ENCODE measurements around the gene ABCG4.
"Not testable (repeated sequence)": the region's sequence is repeated elsewhere in the genome, so short reads cannot be mapped to it uniquely, and the experiment has no call there.

The ABCG4 gene

DNA sequence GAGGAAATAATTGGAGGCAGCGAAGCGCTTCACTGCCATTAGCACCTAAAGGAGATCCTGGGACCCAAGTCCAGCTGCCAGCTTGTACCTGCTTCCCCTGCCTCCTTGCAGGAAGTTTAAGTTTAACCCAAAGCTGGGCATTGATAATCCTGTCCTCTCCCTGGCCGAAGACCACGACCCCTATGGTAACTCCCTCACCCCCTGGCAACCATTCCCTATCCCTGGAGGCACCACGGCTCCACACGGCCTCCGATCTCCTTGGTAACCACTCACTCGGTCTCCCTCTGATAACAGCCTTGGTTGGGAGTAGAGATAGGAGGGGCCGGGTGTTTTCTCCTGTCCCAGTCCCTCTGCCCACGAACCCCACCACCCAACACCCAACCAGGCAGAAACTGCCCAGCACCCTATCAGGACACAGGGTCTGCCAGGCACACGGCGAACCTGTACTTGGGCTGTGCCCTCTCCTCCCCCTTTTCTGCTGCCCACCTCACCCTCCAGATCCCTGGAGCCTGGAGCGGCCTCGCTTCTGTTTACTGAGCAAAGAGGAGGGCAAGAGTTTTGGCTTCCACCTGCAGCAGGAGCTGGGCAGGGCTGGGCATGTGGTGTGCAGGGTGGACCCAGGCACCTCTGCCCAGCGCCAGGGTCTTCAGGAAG lies 37.3 kb downstream of the ABCG4 start:
- DNase-seq = no peak

DNA sequence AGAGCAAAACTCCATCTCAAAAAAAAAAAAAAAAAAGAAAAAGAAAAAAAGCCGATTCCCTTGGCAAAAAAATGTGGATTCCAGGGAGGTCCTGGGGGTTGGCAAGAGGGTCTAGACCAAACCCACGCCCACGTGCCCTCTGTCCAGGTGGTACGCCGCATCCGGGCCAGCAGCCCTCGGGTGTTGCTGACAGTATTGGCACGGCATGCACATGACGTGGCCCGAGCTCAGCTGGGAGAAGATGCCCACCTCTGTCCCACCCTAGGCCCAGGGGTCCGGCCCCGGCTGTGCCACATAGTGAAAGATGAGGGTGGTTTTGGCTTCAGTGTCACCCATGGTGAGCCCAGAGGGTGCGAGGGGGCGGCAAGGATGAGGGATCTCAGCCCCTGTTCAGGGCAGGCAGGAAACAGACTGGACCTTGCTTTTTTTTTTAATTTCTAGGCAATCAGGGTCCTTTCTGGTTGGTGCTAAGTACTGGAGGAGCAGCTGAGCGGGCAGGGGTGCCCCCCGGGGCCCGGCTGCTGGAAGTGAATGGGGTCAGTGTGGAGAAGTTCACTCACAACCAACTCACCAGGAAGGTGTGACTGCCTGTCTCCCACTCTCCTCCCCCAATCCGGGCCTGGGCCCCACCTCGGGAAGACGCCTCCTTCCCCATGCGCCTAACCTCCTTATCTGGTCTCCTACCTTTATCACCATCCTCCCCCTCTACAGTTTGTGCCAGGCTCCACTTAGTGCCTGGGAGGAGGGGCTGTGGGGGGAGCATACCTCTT lies 38.5 kb downstream of the ABCG4 start:
- DNase-seq = no peak

DNA sequence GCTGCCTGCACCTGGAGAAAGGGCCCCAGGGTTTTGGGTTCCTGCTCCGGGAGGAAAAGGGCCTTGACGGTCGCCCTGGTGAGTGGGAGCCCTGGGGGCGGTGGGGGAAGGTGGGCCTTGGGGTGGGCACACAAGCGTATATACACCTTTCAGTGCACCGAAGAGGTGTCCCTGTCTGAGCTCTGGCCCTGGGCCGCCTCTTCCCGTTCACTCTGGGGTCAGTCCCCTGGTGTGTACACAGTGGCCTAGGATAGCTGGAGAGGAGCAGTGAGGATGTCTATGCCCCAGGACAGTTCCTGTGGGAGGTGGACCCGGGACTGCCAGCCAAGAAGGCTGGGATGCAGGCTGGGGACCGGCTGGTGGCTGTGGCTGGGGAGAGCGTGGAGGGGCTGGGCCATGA lies 39.2 kb downstream of the ABCG4 start:
- no peak for DNase-seq

DNA sequence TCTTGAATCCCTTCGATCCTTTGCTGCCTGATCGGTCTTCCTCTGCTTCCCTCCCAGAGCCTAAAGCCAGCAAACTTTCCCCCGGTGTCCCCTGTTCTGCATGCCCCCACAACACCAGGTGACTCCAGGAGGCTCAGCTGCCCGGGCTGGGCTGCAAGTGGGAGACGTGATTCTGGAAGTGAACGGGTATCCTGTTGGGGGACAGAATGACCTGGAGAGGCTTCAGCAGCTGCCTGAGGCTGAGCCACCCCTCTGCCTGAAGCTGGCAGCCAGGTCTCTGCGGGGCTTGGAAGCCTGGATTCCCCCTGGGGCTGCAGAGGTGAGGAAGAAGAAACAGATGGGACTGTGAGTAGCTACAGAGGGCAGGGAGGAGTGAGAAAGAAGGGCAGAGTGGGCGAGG lies 40.0 kb downstream of the ABCG4 start:
- no peak for DNase-seq

DNA sequence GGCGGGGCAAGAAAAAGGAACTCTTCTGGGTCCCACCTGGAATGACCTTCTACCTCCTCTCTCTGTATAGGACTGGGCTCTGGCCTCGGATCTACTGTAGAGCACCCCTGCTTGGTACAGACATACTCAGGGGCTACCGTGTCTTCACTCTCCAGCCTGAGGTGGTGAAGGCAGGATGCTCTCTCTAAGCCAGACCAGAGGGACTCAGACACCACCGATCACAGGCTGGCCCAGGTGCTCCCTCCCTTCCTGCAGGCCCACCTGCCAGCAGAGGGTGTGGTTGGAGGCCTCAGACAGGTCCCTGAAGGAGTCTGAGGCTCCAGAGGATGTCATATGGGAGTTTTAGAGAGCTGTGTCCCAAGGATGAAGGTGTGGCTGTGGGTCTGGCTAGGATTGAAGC lies 40.5 kb downstream of the ABCG4 start:
- no peak for DNase-seq

DNA sequence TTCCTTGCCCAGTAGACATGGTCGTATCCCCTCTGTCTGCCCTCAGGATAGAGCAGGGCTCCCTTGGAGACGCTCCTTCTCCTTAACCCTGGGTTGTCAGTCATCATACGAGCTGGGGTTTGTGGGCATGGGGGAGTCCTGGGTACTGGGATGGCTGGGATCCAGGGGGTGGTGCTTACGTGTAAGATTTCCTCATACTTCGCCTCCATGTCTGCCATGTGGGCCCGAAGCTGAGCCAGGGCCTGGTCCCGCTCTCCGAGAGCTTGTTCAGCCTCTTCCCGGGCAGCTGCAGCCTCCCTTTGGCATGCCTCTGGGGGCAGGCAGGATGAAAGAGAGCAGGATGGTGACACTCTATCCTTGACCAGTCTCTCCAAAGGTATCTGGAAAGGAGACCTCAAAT lies 41.7 kb downstream of the ABCG4 start:
- no peak for DNase-seq

DNA sequence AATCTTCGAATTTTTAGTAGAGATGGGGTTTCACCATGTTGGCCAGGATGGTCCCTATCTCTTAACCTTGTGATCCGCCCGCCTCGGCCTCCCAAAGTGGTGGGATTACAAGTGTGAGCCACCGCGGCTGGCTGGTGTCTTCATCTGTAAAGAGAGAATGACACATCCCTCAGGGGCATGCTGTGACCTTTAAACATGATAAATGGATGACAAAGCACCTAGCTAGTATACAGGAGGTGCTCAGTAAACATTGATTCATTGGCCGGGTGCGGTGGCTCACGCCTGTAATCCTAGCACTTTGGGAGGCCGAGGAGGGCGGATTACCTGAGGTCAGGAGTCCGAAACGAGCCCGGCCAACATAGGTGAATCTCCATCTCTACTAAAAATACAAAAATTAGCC lies 42.4 kb downstream of the ABCG4 start:
- not testable (repeated sequence) for DNase-seq

DNA sequence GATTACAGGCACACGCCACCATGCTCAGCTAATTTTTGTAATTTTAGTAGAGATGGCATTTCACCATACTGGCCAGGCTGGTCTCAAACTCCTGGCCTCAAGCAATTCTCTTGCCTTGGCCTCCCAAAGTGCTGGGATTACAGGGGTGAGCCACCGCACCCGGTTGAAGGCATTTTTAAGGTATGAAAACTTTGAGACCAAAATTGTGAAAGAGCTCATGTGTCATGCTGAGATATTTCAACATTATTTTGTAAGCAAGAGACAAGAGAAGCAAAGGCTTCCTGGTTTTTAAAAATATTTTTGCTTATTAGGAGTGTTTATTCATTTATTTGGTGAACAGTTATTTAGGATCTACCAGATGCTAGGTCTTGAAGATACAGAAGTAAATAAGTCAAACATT lies 43.3 kb downstream of the ABCG4 start:
- no peak for DNase-seq

DNA sequence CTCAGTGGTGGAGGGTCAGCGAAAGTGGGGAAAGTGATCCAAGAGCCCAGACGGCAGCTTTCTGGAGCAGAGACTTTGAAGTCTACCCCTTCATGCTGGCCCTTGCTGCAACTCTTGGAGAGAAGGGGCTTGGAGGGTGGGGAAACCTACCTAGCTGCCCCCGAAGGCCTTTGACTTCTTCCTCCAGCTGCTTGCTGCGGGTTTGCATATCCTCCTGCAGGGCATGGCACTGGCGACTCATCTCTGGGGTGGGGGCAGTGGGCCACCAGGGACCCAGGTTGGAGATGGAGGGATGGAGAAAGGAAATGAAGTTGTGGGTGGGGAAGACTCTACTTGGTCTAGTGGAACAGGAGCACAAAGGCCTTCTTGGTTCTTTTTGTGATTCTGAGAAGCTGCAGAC lies 44.1 kb downstream of the ABCG4 start:
- DNase-seq = no peak

DNA sequence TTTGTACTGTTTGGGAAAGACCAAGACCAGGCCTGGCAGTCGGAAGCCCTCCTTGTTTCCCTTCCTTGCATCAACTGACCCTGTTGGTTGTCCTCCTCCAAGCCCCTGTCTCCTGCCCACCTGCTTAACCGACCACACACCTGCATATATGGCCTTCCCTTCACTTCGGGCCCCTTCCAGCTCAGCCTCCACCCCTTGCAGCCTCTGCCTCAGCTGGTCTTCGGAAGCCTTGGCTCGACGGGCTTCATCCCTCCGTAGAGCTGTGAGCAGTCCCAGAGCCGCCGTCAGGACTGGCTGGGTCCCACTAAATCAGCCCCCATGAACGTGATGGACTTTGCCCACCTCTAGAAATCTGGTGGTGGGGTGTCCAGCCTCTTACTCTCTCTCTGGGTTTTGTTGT lies 44.8 kb downstream of the ABCG4 start:
- DNase-seq = no peak

DNA sequence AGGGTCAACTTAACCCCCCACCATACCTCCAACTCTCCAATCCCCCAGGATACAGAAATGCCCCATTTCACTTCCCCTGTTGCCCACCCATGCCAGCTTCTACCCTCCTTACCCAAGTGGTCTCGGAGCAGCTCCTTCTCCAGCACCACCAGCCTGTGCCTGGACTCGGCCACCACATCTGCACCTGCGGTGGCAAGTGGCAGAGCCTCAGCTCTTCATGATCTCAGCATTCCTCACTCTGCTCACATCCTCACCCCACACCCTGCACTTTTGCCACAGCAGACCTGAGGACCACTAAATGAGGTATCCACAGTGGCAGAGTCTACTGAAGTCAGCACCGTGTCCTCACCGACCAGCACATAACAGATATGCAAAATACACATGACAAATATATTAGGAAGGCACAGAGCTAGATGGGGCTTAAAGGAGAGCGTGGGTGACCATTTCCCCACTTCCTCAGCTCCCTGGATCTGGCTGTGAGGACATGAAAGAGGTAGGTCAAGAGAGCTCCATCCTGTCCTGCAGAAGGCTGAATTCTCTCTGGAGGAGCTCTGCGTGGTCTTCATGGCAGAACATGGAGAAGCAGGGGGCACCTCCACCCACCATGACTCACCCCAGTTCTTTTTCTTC lies 46.1 kb downstream of the ABCG4 start:
- no peak for DNase-seq

DNA sequence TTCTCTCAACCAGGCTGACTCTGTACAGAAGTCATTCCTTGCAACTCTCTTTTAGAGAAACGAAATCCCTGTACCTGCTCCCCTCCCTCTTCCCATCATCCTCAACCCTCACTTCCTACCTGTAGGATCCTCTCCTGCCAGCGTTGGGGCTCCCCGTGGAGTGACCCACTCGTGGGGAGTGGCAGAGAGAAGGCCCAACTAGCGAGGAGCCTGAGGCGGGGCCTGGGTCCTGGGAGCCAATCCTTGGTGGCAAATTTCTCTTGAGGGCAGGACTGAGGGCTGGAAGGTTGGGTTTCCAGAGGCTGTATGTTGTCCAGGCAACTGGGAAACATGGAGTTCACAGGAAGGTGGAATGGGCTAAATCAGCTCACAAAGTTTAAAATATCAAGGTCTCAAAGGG lies 46.8 kb downstream of the ABCG4 start:
- DNase-seq = peak; percentile 14

DNA sequence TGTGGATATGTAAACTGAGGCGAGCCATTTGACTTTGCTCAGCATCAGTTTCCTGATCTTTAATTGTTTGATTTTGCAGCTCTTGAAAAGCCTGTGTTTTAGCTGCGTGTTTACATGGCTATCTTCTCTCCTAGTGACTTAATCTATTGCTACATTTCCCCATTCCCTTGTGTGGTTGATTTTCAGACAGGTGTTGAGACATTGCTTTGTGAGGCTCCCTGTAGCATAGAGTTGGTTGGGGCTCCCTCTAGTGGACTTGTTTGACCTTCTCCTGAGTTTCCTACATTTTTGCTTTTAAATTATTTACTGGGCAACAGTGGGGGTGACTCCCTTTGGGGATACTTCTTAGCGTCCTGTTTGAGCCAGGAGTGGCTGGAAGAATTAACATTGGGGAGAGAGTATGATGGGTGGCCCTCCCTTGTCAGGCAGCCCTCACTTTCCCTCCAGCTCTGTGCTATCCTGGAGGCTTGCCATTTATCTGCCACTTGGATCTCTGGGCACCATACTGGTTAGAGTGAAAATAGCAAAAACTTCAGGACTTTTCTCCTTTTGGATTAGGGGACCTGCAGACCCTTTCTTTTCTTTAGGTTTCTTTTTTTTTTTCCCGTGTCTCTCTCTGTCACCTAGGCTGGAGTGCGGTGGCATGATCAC lies 48.1 kb downstream of the ABCG4 start:
- DNase-seq = peak; percentile 38

DNA sequence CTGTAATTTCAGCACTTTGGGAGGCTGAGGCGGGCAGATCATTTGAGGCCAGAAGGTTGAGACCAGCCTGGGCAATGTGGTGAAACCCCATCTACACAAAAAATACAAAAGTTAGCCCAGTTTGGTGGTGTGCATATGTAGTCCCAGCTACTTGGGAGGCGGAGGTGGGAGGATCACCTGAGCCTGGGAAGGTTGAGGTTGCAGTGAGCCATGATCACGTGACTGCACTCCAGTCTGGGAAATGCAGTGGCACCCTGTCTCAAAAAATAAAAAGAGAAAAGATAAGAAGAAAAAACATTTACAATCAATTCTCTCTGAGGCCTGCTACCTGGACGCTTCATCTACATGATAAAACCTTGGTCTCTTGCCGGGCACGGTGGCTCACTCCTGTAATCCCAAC lies 50.1 kb downstream of the ABCG4 start:
- no peak for DNase-seq

DNA sequence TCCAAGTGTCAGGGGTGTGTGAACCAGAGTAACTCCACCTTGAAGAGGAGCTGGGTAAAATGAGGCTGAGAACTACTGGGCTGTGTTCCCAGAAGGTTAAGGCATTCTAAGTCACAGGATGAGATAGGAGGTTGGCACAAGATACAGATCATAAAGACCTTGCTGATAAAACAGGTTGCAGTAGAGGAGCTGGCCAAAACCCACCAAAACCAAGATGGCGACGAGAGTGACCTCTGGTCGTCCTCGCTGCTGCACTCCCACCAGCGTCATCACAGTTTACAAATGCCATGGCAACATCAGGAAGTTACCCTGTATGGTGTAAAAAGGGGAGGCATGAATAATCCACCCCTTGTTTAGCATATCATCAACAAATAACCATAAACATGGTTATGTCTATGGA lies 52.4 kb downstream of the ABCG4 start:
- DNase-seq = not testable (repeated sequence)

DNA sequence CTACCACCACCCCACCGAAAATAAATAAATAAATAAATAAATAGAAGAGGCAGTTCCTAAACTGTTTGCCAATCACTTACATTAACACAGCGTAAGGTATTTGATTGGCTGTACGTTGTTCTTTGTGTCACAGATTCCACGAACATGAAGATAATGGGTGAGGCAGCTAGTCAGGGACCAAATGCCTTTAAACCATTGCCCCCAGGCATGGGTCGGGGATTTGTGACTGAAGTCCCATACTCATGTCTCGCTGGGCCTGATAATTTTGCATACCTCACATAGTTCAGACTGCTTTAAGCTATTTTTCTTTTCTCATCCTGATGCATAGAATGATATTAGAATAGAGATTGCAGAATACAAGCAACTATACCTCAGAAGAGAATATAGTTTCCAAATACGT lies 53.7 kb downstream of the ABCG4 start:
- DNase-seq = no peak

DNA sequence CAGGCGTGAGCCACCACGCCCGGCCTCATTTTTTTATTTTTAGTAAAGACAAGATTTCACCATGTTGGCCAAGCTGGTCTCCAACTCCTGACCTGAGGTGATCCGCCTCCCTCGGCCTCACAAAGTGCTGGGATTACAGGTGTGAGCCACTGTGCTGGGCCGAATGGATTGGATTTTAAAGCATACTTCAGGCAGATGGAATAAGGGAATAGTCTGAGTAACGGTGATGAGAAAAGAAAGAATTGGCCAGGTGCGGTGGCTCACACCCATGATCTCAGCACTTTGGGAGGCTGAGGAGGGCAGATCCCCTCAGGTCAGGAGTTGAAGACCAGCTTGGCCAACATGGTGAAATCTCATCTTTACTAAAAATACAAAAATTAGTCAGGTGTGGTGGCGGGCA lies 55.2 kb downstream of the ABCG4 start:
- no peak for DNase-seq

DNA sequence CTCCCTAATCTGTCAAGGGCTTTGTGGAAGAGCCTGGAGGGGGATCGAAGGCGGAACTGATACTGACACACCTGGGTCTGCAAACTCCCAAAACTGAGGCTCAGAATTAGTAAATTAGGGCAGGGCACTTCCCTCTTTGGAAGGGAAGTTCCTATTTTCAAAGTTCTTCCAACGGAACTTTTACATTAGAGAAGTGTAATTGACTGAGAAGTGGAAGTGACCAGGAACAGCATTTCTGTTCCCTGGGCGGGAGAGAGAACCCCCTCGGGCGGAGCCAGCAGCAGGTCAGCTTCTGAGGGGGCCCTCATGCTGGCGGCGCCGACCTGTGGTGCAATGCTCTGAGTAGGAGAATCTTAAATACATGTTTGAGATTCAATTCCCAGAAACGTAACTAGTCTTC lies 56.2 kb downstream of the ABCG4 start:
- no peak for DNase-seq

DNA sequence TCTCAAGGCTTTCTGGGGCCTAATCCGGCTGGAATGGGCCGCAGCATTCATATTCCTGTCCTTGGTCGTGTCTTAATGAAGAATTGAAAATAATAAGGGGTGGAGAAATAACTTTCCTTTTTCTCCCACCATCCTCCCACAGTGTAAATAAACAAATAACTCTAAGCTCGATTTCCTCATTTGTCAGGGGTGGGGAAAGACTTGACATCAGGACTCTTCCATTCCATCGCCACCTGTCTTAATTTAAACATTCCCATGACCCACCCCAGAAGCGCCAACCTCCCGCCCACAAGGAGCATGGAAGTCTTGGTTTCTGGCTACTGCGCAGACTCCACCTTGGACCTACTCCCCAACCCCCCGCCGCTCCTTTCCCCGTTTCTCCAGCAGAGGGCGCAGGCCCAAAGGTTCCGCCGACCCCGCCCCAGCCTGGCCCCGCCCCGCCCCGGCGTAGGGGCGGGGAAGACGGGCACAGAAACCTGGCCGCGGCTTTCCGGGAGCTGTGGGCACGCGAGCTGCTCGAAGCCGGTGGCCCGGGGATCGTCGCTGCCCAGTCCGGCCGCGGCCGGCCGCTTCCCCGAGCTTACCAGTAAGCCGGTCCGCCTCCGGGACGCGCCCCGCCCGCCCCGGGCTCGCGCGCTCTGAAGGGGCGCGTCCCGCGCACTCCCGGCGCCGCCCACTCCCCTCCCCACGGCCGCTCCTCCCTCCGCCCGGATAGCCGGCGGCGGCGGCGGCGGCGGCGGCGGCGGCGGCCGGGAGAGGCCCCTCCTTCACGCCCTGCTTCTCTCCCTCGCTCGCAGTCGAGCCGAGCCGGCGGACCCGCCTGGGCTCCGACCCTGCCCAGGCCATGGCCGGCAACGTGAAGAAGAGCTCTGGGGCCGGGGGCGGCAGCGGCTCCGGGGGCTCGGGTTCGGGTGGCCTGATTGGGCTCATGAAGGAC lies 57.0 kb downstream of the ABCG4 start, which contains the start of gene CBL:
TSS of gene CBL (plus strand) at position 766 of the 937 bp plus-strand sequence. CDS start at position 845, 79 bp downstream.
- DNase-seq = peak; percentile 74

DNA sequence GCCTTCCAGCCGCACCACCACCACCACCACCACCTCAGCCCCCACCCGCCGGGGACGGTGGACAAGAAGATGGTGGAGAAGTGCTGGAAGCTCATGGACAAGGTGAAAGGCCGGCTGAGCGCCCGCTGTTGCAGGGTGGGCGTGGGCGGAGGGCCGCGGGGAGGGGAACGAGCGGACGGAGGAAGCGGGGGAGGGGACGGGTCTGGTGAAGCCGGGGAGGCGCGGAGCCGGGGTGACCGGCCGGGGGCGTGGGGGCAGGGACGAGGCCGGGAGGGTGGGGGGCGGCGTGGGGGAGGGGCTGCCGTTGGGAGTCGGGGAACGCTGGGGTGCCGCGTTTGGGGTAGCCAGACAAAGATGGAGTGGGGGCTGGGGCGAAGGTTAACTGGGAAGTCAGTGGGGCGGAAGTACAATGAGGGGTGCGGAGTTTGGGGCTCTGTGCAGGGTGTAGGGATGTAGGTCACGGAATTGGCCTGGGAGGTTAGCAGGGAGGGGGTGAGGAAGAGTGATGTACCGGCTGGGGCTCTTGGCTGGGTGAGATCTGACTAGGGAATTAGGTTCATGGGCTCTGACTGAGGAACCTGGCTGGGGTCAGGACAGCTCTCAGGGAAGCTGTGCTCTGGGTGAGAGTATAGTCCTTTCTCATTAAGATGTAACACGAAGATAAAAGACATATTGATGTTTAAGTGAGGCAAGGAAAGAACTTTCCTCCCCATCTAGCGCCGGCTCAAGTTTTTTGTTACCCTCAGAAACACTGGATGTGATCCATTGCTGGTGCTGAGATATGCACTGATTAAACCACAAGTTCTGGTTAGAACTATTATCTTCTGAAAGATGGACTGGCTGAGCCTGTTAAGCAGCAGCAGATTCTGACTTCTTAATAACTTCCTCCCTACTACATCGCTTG lies 57.9 kb downstream of the ABCG4 start:
- DNase-seq = no peak

DNA sequence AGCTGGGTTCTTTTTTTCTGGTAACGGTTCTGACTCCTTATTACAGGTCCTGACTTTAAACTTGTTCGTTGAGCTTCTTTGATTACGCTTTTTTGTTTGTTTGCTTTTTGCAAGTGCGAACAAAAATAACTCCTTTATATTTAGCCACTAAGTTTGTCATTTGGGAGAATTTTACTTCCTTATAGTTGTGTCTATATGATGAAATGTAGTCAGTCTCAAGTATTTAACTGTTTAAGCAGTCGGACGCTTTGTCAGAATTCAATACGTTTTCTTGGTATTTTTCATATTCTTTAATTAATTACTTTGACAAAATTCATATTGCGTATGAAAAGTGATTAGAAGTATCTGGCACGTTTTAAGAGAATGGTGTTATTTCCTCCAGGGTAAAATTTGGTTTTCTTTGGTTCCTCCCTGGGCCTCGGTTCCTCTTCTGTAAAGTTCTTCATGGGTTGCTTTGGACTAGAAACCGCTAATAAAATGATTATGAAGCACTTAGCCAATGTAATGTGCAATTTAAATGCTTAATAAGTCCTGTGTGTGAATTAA lies 58.6 kb downstream of the ABCG4 start:
- no peak for DNase-seq

Data from NCI-H446 treated with DMSO at 0.1 percent for 48 hours (cell line).